K562 (cell line): ENCODE measurements around the gene RASIP1. TPM values are rescaled to one million over a fixed set of nuclear protein-coding genes. Genes with fewer than 3 reads are reported as not detected.

Source experiments
- ARID2 ChIP-seq: fragments of 450-650 bp; IDR thresholded peaks from 2 replicates; pipeline ENCODE4 v1.6.1; 2017; ENCODE audit warnings: antibody characterized with exemption, mild to moderate bottlenecking
- BRCA1 ChIP-seq, 2 experiments: fragments of 450-650 bp in 1 of 2; sonication (generic) in 1 of 2; formaldehyde crosslinking in 1 of 2; IDR thresholded peaks; 2 replicates each; pipeline versions ENCODE4 v1.5.0 to v1.6.1; 2017 to 2020; ENCODE audit warnings: mild to moderate bottlenecking in 1 of 2, missing genetic modification reagents in 1 of 2
- FOXJ2 ChIP-seq: fragments of 200-800 bp; sonication (Bioruptor generic); IDR thresholded peaks from 2 replicates; pipeline ENCODE4 v1.6.1; 2016; ENCODE audit warnings: missing genetic modification characterization, missing compliant biosample characterization
- HNRNPK ChIP-seq: fragments of 200-400 bp; formaldehyde crosslinking; IDR thresholded peaks from one replicate; pipeline ENCODE4 v1.6.1; 2018; ENCODE audit warnings: mild to moderate bottlenecking, low read depth, low read length; ENCODE audit not compliant: poor library complexity, severe bottlenecking
- ILK ChIP-seq: fragments of 450-650 bp; IDR thresholded peaks from 2 replicates; pipeline ENCODE4 v1.6.1; 2016; ENCODE audit warnings: missing genetic modification characterization, low read depth, mild to moderate bottlenecking, missing compliant biosample characterization, moderate library complexity, borderline replicate concordance
- MAFF ChIP-seq: IDR thresholded peaks from 2 replicates; pipeline ENCODE4 v1.6.1; 2012; ENCODE audit warnings: low read length, improper control_type of control experiment
- MAZ ChIP-seq, 2 experiments: fragments of 450-650 bp in 1 of 2; sonication (generic) in 1 of 2; formaldehyde crosslinking; IDR thresholded peaks in 1 of 2; conservative IDR thresholded peaks in 1 of 2; 2 replicates each; pipeline versions ENCODE4 v1.4.0 to v1.5.0; 2020; ENCODE audit warnings: mild to moderate bottlenecking in 1 of 2, missing genetic modification reagents in 1 of 2
- NFIX ChIP-seq: fragments of 250-450 bp; sonication (Bioruptor Pico); IDR thresholded peaks from 2 replicates; pipeline ENCODE4 v1.4.0; 2020; ENCODE audit warnings: low read depth, mild to moderate bottlenecking, moderate library complexity
- ZEB2 ChIP-seq: fragments of 450-650 bp; IDR thresholded peaks from 2 replicates; pipeline ENCODE4 v1.6.1; 2016
- ZFP36 ChIP-seq: fragments of 150-350 bp; IDR thresholded peaks from 2 replicates; pipeline ENCODE4 v1.6.1; 2018; ENCODE audit warnings: low read length, low read depth; ENCODE audit not compliant: partially characterized antibody
- polyA plus RNA-seq, 8 experiments: library from polyadenylated mRNA; depleted of rRNA in 4 of 8; stranded (reverse) in 5 of 8; unstranded in 3 of 8; fragments of >200 nt; fragmentation: Nextera tagmentation in 2 of 8; fragmentation: Illumina TruSeq in 1 of 8; extraction: Ambion mirVana in 2 of 8; extraction: Trizol in 1 of 8; gene quantifications; 2 replicates each; pipeline versions ENCODE4 v1.2.1 to v1.2.3, GENCODE V29; 2011 to 2014; ENCODE audit warnings: inconsistent platforms in 1 of 8, missing spikeins in 1 of 8
- total RNA-seq, 7 experiments: library from RNA; depleted of rRNA in 6 of 7; stranded (reverse); fragments of >200 nt in 6 of 7; fragmentation: Illumina TruSeq in 2 of 7; extraction: Trizol in 2 of 7; gene quantifications; 2 replicates each; pipeline versions ENCODE4 v1.2.1 to v1.2.3, GENCODE V29; 2011 to 2021; ENCODE audit warnings: low replicate concordance in 1 of 7
- TF ChIP-seq, protein P1 (sequence below): fragments of 250-450 bp; sonication (Bioruptor Pico); IDR thresholded peaks from 2 replicates; pipeline ENCODE4 v1.5.0; 2021
- TF ChIP-seq, protein P2 (sequence below): IDR thresholded peaks from 2 replicates; pipeline ENCODE4 v1.6.1; 2014; ENCODE audit warnings: antibody characterized with exemption
- TF ChIP-seq, protein P3 (sequence below): sonication (generic); formaldehyde crosslinking; IDR thresholded peaks from 2 replicates; pipeline ENCODE4 v1.8.0; 2022; ENCODE audit warnings: mild to moderate bottlenecking, missing genetic modification reagents, borderline replicate concordance
- TF ChIP-seq, protein P4 (sequence below): fragments of 450-650 bp; IDR thresholded peaks from 2 replicates; pipeline ENCODE4 v1.6.1; 2014; ENCODE audit warnings: low read depth, mild to moderate bottlenecking, moderate library complexity, borderline replicate concordance
- TF ChIP-seq, protein P5 (sequence below): sonication (generic); formaldehyde crosslinking; IDR thresholded peaks from 2 replicates; pipeline ENCODE4 v1.8.0; 2022; ENCODE audit warnings: mild to moderate bottlenecking, missing genetic modification reagents

RASIP1 gene
- total and polyA plus RNA-seq, 9 of the 15 experiments (the other 6 are each of a cell fraction or from before 2014, with no cell fraction given) = 0.20 to 4.7 (median 1.5) TPM

DNA sequence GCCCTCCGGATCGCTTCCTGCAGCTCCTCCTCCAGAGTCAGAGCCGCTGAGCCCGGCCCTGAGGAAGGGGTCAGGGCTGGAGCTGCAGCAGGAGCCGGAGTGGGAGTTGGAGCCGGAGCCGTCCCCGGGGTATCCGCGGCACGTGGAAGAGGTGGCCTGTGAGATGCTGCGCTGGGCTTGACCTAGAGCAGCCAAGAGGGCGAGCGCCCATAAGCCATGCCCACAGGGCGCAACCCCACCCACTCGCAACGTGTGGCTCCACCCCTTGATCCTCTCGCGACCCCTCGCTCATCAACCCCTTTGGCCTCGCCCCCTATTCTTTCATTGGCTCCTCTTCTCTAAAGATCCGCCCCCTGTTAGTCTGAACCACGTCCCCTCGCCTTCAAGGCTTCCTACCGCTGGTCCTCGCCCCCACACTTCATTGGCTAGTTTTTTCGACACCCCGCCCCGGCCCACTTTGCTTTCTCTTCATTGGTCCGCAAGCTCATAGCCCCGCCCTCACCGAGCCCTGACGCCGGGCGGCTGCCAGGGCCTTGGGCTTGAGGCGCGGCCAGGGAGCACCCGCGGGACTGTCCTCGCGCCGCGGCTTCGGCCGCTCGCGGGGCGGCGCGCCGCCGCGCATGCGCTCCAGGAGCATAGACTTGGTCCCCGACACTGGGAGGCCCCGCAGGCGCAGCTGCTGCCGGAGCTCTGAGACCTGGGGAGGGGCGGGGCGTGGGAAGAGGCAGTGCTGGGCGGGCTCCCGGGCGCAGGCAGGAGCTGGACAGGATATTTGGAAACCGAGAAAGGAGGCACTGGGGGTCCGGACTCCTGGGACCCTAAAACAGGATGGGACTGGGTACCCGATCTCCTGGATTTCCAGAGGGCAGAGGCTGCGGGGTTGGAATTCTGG lies 26.3 kb downstream of the RASIP1 start (continued):
- TF ChIP-seq, protein P1, sequence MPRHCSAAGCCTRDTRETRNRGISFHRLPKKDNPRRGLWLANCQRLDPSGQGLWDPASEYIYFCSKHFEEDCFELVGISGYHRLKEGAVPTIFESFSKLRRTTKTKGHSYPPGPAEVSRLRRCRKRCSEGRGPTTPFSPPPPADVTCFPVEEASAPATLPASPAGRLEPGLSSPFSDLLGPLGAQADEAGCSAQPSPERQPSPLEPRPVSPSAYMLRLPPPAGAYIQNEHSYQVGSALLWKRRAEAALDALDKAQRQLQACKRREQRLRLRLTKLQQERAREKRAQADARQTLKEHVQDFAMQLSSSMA (CRISPR knock-in tag) = no peak
- TF ChIP-seq BRCA1 (IDR thresholded peaks at IDR 0.05) (no peak), BRCA1 (CRISPR knock-in tag; IDR thresholded peaks at IDR 0.05) (no peak), FOXJ2 (tag) (no peak), ARID2 (no peak), MAZ (CRISPR knock-in tag; conservative IDR thresholded peaks at IDR 0.05 in 1 of 2, IDR thresholded peaks at IDR 0.05 in 1 of 2) (peak in 1 of 2 experiments; percentile 53; a peak in 2 of 4 replicates), NFIX (CRISPR knock-in tag) (no peak), ZFP36 (peak; percentile 7), MAFF (no peak), HNRNPK (no peak), ZEB2 (no peak; the same call in 1 of the 2 replicates), ILK (tag) (no peak)
- TF ChIP-seq, protein P2, sequence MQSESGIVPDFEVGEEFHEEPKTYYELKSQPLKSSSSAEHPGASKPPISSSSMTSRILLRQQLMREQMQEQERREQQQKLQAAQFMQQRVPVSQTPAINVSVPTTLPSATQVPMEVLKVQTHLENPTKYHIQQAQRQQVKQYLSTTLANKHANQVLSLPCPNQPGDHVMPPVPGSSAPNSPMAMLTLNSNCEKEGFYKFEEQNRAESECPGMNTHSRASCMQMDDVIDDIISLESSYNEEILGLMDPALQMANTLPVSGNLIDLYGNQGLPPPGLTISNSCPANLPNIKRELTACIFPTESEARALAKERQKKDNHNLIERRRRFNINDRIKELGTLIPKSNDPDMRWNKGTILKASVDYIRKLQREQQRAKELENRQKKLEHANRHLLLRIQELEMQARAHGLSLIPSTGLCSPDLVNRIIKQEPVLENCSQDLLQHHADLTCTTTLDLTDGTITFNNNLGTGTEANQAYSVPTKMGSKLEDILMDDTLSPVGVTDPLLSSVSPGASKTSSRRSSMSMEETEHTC = no peak
- TF ChIP-seq, protein P3, sequence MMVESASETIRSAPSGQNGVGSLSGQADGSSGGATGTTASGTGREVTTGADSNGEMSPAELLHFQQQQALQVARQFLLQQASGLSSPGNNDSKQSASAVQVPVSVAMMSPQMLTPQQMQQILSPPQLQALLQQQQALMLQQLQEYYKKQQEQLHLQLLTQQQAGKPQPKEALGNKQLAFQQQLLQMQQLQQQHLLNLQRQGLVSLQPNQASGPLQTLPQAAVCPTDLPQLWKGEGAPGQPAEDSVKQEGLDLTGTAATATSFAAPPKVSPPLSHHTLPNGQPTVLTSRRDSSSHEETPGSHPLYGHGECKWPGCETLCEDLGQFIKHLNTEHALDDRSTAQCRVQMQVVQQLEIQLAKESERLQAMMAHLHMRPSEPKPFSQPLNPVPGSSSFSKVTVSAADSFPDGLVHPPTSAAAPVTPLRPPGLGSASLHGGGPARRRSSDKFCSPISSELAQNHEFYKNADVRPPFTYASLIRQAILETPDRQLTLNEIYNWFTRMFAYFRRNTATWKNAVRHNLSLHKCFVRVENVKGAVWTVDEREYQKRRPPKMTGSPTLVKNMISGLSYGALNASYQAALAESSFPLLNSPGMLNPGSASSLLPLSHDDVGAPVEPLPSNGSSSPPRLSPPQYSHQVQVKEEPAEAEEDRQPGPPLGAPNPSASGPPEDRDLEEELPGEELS (CRISPR knock-in tag) = no peak
- TF ChIP-seq, protein P4, sequence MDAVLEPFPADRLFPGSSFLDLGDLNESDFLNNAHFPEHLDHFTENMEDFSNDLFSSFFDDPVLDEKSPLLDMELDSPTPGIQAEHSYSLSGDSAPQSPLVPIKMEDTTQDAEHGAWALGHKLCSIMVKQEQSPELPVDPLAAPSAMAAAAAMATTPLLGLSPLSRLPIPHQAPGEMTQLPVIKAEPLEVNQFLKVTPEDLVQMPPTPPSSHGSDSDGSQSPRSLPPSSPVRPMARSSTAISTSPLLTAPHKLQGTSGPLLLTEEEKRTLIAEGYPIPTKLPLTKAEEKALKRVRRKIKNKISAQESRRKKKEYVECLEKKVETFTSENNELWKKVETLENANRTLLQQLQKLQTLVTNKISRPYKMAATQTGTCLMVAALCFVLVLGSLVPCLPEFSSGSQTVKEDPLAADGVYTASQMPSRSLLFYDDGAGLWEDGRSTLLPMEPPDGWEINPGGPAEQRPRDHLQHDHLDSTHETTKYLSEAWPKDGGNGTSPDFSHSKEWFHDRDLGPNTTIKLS = no peak
- TF ChIP-seq, protein P5, sequence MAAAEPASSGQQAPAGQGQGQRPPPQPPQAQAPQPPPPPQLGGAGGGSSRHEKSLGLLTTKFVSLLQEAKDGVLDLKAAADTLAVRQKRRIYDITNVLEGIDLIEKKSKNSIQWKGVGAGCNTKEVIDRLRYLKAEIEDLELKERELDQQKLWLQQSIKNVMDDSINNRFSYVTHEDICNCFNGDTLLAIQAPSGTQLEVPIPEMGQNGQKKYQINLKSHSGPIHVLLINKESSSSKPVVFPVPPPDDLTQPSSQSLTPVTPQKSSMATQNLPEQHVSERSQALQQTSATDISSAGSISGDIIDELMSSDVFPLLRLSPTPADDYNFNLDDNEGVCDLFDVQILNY (CRISPR knock-in tag) = no peak
